K562 (cell line): ENCODE data around the gene SYT7. TPM values are rescaled to one million over a fixed set of nuclear protein-coding genes. Genes with fewer than 3 reads are reported as not detected.
A peak's percentile ranks its signal among the peaks of the same experiment; 100 is the strongest.

Source experiments
- ATAC-seq: fragments of 200-7000 bp; cut with Tn5 transposase; 3 replicates; pipeline ENCODE4 v1.9.1; 2020; ENCODE audit warnings: moderate library complexity
- BruUV-seq: library from RNA; stranded (reverse); fragments of 400-500 nt; replicated peaks from 2 replicates; lab custom pipeline; 2021; lab: Mats Ljungman, UMichigan
- CTCF ChIA-PET: fragments of 300-600 bp; formaldehyde crosslinking; extraction: SDS; loops from one replicate; lab custom pipeline; 2021; ENCODE audit warnings: low intra/inter-chr PET ratio; lab: Yijun Ruan, JAX
- POLR2A ChIA-PET: fragments of 300-600, 350-650 bp; sonication (Branson Sonifier 250); formaldehyde crosslinking; extraction: SDS; loops from one replicate; lab custom pipeline; 2021; ENCODE audit warnings: antibody characterized with exemption, inconsistent platforms; lab: Yijun Ruan, JAX
- DNase-seq, 4 experiments: peaks; one replicate each; pipeline versions ENCODE4 v3.0.0 to v3.0.0-alpha.2; 2011 to 2018; ENCODE audit warnings: low spot score in 3 of 4, mixed read lengths in 3 of 4; ENCODE audit errors: extremely low read depth in 1 of 4
- FAIRE-seq: peaks from 2 replicates; lab custom pipeline; 2011; peaks lifted over from hg19 to GRCh38; lab: Jason Lieb, UNC
- H2AFZ ChIP-seq: 2 replicates; pipeline ENCODE4 v1.6.0; 2011; ENCODE audit warnings: low read depth, low read length, control low read depth, inconsistent platforms
- H3K27ac ChIP-seq: fragments of 200-600 bp; 3 replicates; pipeline ENCODE4 v1.8.0; 2011; ENCODE audit warnings: low read depth, mild to moderate bottlenecking, control low read depth, inconsistent platforms, low read length, moderate library complexity, mixed read lengths; ENCODE audit errors: extremely low read depth
- H3K27me3 ChIP-seq, 2 experiments: fragments of 300-600 bp in 1 of 2; 2 replicates in 1 of 2; 3 replicates in 1 of 2; pipeline versions ENCODE4 v1.6.0 to v1.8.0; 2011; ENCODE audit warnings: inconsistent platforms in 2 of 2, low read length in 2 of 2, mild to moderate bottlenecking in 1 of 2, mixed read lengths in 1 of 2, moderate library complexity in 1 of 2; ENCODE audit not compliant: control insufficient read depth in 2 of 2, insufficient read depth in 2 of 2
- H3K36me3 ChIP-seq: fragments of 300-600 bp; 3 replicates; pipeline ENCODE4 v1.8.0; 2011; ENCODE audit warnings: mild to moderate bottlenecking, low read length, inconsistent platforms; ENCODE audit not compliant: control insufficient read depth, insufficient read depth
- H3K4me1 ChIP-seq, 2 experiments: fragments of 200-600 bp in 1 of 2; replicated peaks in 1 of 2; 2 replicates in 1 of 2; 3 replicates in 1 of 2; pipeline versions ENCODE4 v1.5.1 to v1.8.0; 2011; ENCODE audit warnings: inconsistent platforms in 2 of 2, low read length in 2 of 2, mild to moderate bottlenecking in 1 of 2, mixed read lengths in 1 of 2, moderate library complexity in 1 of 2; ENCODE audit not compliant: control insufficient read depth in 2 of 2, insufficient read depth in 2 of 2
- H3K4me2 ChIP-seq: 2 replicates; pipeline ENCODE4 v1.6.1; 2011; ENCODE audit warnings: low read length, control low read depth, inconsistent platforms, mixed read lengths; ENCODE audit not compliant: insufficient read depth
- H3K4me3 ChIP-seq: fragments of 200-600 bp; sonication (generic), shearing (Covaris generic); 2 replicates; pipeline ENCODE4 v1.5.1; 2016; ENCODE audit warnings: control low read depth, inconsistent platforms
- H3K79me2 ChIP-seq: fragments of 200-600 bp; 3 replicates; pipeline ENCODE4 v1.8.0; 2011; ENCODE audit warnings: low read length, inconsistent platforms; ENCODE audit not compliant: control insufficient read depth, insufficient read depth
- H3K9ac ChIP-seq, 2 experiments: 2 replicates each; pipeline versions ENCODE4 v1.6.0 to v1.6.1; 2011; ENCODE audit warnings: low read depth in 2 of 2, low read length in 2 of 2, control low read depth in 1 of 2, inconsistent platforms in 1 of 2, mild to moderate bottlenecking in 1 of 2, mixed read lengths in 1 of 2; ENCODE audit not compliant: insufficient read depth in 1 of 2
- H3K9me1 ChIP-seq: one replicate; pipeline ENCODE4 v1.6.0; 2011; ENCODE audit warnings: inconsistent platforms, mild to moderate bottlenecking, low read length, moderate library complexity; ENCODE audit not compliant: control insufficient read depth, insufficient read depth
- H3K9me3 ChIP-seq: replicated peaks from 2 replicates; pipeline ENCODE4 v1.5.1; 2011; ENCODE audit warnings: low read depth, low read length, inconsistent platforms; ENCODE audit not compliant: control insufficient read depth, insufficient read depth
- H4K20me1 ChIP-seq: replicated peaks from 2 replicates; pipeline ENCODE4 v1.6.1; 2011; ENCODE audit warnings: low read length, inconsistent platforms, mixed read lengths; ENCODE audit not compliant: control insufficient read depth, insufficient read depth
- BRD4 ChIP-seq: fragments of 200-600 bp; sonication (generic); IDR thresholded peaks from 2 replicates; pipeline ENCODE4 v1.6.1; 2017; ENCODE audit warnings: inconsistent platforms
- ELF4 ChIP-seq: fragments of 450-650 bp; formaldehyde crosslinking; IDR thresholded peaks from 2 replicates; pipeline ENCODE4 v1.4.0; 2022; ENCODE audit warnings: missing genetic modification characterization
- ETV6 ChIP-seq, 3 experiments: fragments of 150-350 bp in 1 of 3; sonication (generic) in 1 of 3; formaldehyde crosslinking in 1 of 3; IDR thresholded peaks; 2 replicates each; pipeline versions ENCODE4 v1.6.1 to v1.8.0; 2014 to 2022; ENCODE audit warnings: borderline replicate concordance in 2 of 3, low read depth in 2 of 3, antibody characterized with exemption in 1 of 3, low read length in 1 of 3, mild to moderate bottlenecking in 1 of 3, missing genetic modification reagents in 1 of 3
- KAT7 ChIP-seq: sonication (generic); formaldehyde crosslinking; IDR thresholded peaks from 2 replicates; pipeline ENCODE4 v1.8.0; 2022; ENCODE audit warnings: missing genetic modification reagents, mild to moderate bottlenecking, borderline replicate concordance
- MITF ChIP-seq: IDR thresholded peaks from 2 replicates; pipeline ENCODE4 v1.6.1; 2014; ENCODE audit warnings: antibody characterized with exemption
- MYBL2 ChIP-seq, 2 experiments: fragments of 450-650 bp in 1 of 2; sonication (generic) in 1 of 2; formaldehyde crosslinking in 1 of 2; IDR thresholded peaks; 2 replicates each; pipeline versions ENCODE4 v1.6.1 to v1.8.1; 2017 to 2022; ENCODE audit warnings: borderline replicate concordance in 1 of 2, inconsistent platforms in 1 of 2, low read depth in 1 of 2, mild to moderate bottlenecking in 1 of 2, missing genetic modification reagents in 1 of 2, moderate library complexity in 1 of 2
- SIRT6 ChIP-seq: IDR thresholded peaks from one replicate; pipeline ENCODE4 v1.6.1; 2012; ENCODE audit warnings: low read depth, mild to moderate bottlenecking, control low read depth, inconsistent platforms, low read length, moderate library complexity
- SPI1 ChIP-seq: IDR thresholded peaks from 2 replicates; pipeline ENCODE4 v1.6.1; 2011; ENCODE audit warnings: low read depth, low read length, control low read depth, borderline replicate concordance
- TRIM24 ChIP-seq, 2 experiments: fragments of 450-650 bp; IDR thresholded peaks; 2 replicates each; pipeline ENCODE4 v1.6.1; 2016
- ZNF282 ChIP-seq: sonication (generic); formaldehyde crosslinking; IDR thresholded peaks from 2 replicates; pipeline ENCODE4 v1.8.1; 2023; ENCODE audit warnings: missing genetic modification reagents
- ZNF583 ChIP-seq: fragments of 250-450 bp; sonication (Bioruptor Pico); IDR thresholded peaks from 2 replicates; pipeline ENCODE4 v1.4.0; 2020
- WGBS: fragments of 100-300 bp; shearing (Covaris generic); methylation state at CpG from one replicate; pipeline ENCODE4 v1.1.6; 2016; ENCODE audit warnings: low coverage, mixed read lengths; ENCODE audit not compliant: insufficient coverage; ENCODE audit errors: missing lambda C conversion rate; 5-methylcytosine and 5-hydroxymethylcytosine counted together
- in situ Hi-C: fragments of 300-500 bp; cut with MboI; formaldehyde crosslinking; loops from 4 replicates; pipeline ENCODE4 v1.15.0; 2018; ENCODE audit warnings: inconsistent platforms, mixed read lengths
- intact Hi-C: fragments of 100-400 bp; cut with micrococcal nuclease; formaldehyde crosslinking; loops from 2 replicates; pipeline ENCODE4 v1.14.2; 2022
- polyA plus RNA-seq, 8 experiments: library from polyadenylated mRNA; depleted of rRNA in 4 of 8; stranded (reverse) in 5 of 8; unstranded in 3 of 8; fragments of >200 nt; fragmentation: Nextera tagmentation in 2 of 8; fragmentation: Illumina TruSeq in 1 of 8; extraction: Ambion mirVana in 2 of 8; extraction: Trizol in 1 of 8; gene quantifications; 2 replicates each; pipeline versions ENCODE4 v1.2.1 to v1.2.3, GENCODE V29; 2011 to 2014; ENCODE audit warnings: inconsistent platforms in 1 of 8, missing spikeins in 1 of 8
- total RNA-seq, 7 experiments: library from RNA; depleted of rRNA in 6 of 7; stranded (reverse); fragments of >200 nt in 6 of 7; fragmentation: Illumina TruSeq in 2 of 7; extraction: Trizol in 2 of 7; gene quantifications; 2 replicates each; pipeline versions ENCODE4 v1.2.1 to v1.2.3, GENCODE V29; 2011 to 2021; ENCODE audit warnings: low replicate concordance in 1 of 7

The SYT7 gene
- total and polyA plus RNA-seq, 9 of the 15 experiments (the other 6 are each of a cell fraction or from before 2014, with no cell fraction given): 0.01 to 0.51 (median 0.16) TPM; not detected in 1

- POLR2A ChIA-PET: no interaction called here
- DNase-seq: no peak
- in situ Hi-C loops: no loop called here
Measured at GRCh38 chr11:61503135-61503770, 77.6 kb downstream of the SYT7 start.

GRCh38 chr11:61502522-61502921, 78.4 kb downstream of the SYT7 start:
- WGBS: 7% methylated on average over 1 of the region's 1 CpG
- Histone ChIP-seq H3K27ac (no peak overlapping the region), H3K27me3 (peaks cover 4 to 36% of the 10 kb centered on the region in 2 experiments; a peak in 4 of 5 replicates), H3K4me3 (no peak overlapping the region), H3K79me2 (no peaks in the 10 kb centered on the region), H3K4me2 (no peak overlapping the region), H3K9me3 (no peaks in the 10 kb centered on the region; the same call in 1 of the 2 replicates), H3K9me1 (peaks cover 7% of the 10 kb centered on the region), H3K36me3 (no peaks in the 10 kb centered on the region), H2AFZ (no peak overlapping the region), H3K9ac (no peak overlapping the region; a peak in 1 of 4 replicates), H4K20me1 (0 out of 2 replicates have a peak, but pooled peaks cover 3% of the 10 kb centered on the region), H3K4me1 (no peaks in the 10 kb centered on the region; a peak in 2 of 5 replicates)
- no peak for FAIRE-seq
- ChIA-PET CTCF (no interaction called here), POLR2A (interaction anchor here (1.0 kb wide), 1 partner anchor 20 kb away, joined by 4 read pairs; no protein-coding TSS in a partner anchor)
- in situ Hi-C loops: no loop called here
- TF ChIP-seq MYBL2 (IDR thresholded peaks at IDR 0.05; ENCODE audit: low read depth) (no peak), MYBL2 (CRISPR knock-in tag; IDR thresholded peaks at IDR 0.05; ENCODE audit: borderline replicate concordance) (no peak), ZNF583 (CRISPR knock-in tag) (no peak), MITF (no peak), BRD4 (no peak), KAT7 (CRISPR knock-in tag) (no peak), ETV6 (IDR thresholded peaks at IDR 0.05; ENCODE audit: borderline replicate concordance in 1 of 2, low read depth in 2 of 2, low read length in 1 of 2) (no peak), ETV6 (CRISPR knock-in tag; IDR thresholded peaks at IDR 0.05; ENCODE audit: borderline replicate concordance) (no peak)
- intact Hi-C loops: no loop called here
- no peak for ATAC-seq
- DNase-seq: no peak
- no TSS peak for BruUV-seq

More at GRCh38 chr11:61503135-61503770, 77.6 kb downstream of the SYT7 start:
- intact Hi-C loops: no loop called here
- FAIRE-seq (peak; percentile 32), ATAC-seq (no peak)
- Histone ChIP-seq H3K4me2 (no peak overlapping the region), H3K9me1 (peaks cover 4% of the 10 kb centered on the region), H3K79me2 (no peaks in the 10 kb centered on the region), H4K20me1 (0 out of 2 replicates have a peak, but pooled peaks cover 4% of the 10 kb centered on the region), H3K9ac (no peak overlapping the region), H3K4me1 (peaks cover 0 to 5% of the 10 kb centered on the region in 2 experiments; a peak in 3 of 5 replicates), H3K9me3 (no peaks in the 10 kb centered on the region; the same call in 1 of the 2 replicates), H2AFZ (no peak overlapping the region)
- BruUV-seq: no TSS peak
- TF ChIP-seq SIRT6: no peak
- TF ChIP-seq TRIM24 (IDR thresholded peaks at IDR 0.05): no peak
- TF ChIP-seq SPI1: peak; percentile 86
- TF ChIP-seq ZNF282 (CRISPR knock-in tag): no peak
- TF ChIP-seq ELF4: no peak
- TF ChIP-seq, all 486 proteins: peak for 1
- H3K27me3 ChIP-seq: peaks cover 11 to 44% of the 10 kb centered on the region in 2 experiments
- CTCF ChIA-PET: no interaction called here
- H3K36me3 ChIP-seq: no peaks in the 10 kb centered on the region
- H3K27ac ChIP-seq: no peak overlapping the region
- no peak overlapping the region for H3K4me3 ChIP-seq
- WGBS: 4% methylated on average over 8 of the region's 8 CpGs
